K562 (cell line): ENCODE data around the gene S100A7A. TPM values are rescaled to one million over a fixed set of nuclear protein-coding genes. Genes with fewer than 3 reads are reported as not detected.

Source experiments
- ATAC-seq: fragments of 200-7000 bp; cut with Tn5 transposase; 3 replicates; pipeline ENCODE4 v1.9.1; 2020; ENCODE audit warnings: moderate library complexity
- BruUV-seq: library from RNA; stranded (reverse); fragments of 400-500 nt; replicated peaks from 2 replicates; lab custom pipeline; 2021; lab: Mats Ljungman, UMichigan
- CTCF ChIA-PET: fragments of 300-600 bp; formaldehyde crosslinking; extraction: SDS; loops from one replicate; lab custom pipeline; 2021; ENCODE audit warnings: low intra/inter-chr PET ratio; lab: Yijun Ruan, JAX
- POLR2A ChIA-PET: fragments of 300-600, 350-650 bp; sonication (Branson Sonifier 250); formaldehyde crosslinking; extraction: SDS; loops from one replicate; lab custom pipeline; 2021; ENCODE audit warnings: antibody characterized with exemption, inconsistent platforms; lab: Yijun Ruan, JAX
- DNase-seq, 4 experiments: peaks; one replicate each; pipeline versions ENCODE4 v3.0.0 to v3.0.0-alpha.2; 2011 to 2018; ENCODE audit warnings: low spot score in 3 of 4, mixed read lengths in 3 of 4; ENCODE audit errors: extremely low read depth in 1 of 4
- FAIRE-seq: peaks from 2 replicates; lab custom pipeline; 2011; peaks lifted over from hg19 to GRCh38; lab: Jason Lieb, UNC
- H2AFZ ChIP-seq: 2 replicates; pipeline ENCODE4 v1.6.0; 2011; ENCODE audit warnings: low read depth, low read length, control low read depth, inconsistent platforms
- H3K27ac ChIP-seq: fragments of 200-600 bp; 3 replicates; pipeline ENCODE4 v1.8.0; 2011; ENCODE audit warnings: low read depth, mild to moderate bottlenecking, control low read depth, inconsistent platforms, low read length, moderate library complexity, mixed read lengths; ENCODE audit errors: extremely low read depth
- H3K27me3 ChIP-seq, 2 experiments: fragments of 300-600 bp in 1 of 2; 2 replicates in 1 of 2; 3 replicates in 1 of 2; pipeline versions ENCODE4 v1.6.0 to v1.8.0; 2011; ENCODE audit warnings: inconsistent platforms in 2 of 2, low read length in 2 of 2, mild to moderate bottlenecking in 1 of 2, mixed read lengths in 1 of 2, moderate library complexity in 1 of 2; ENCODE audit not compliant: control insufficient read depth in 2 of 2, insufficient read depth in 2 of 2
- H3K36me3 ChIP-seq: fragments of 300-600 bp; 3 replicates; pipeline ENCODE4 v1.8.0; 2011; ENCODE audit warnings: mild to moderate bottlenecking, low read length, inconsistent platforms; ENCODE audit not compliant: control insufficient read depth, insufficient read depth
- H3K4me1 ChIP-seq, 2 experiments: fragments of 200-600 bp in 1 of 2; replicated peaks in 1 of 2; 2 replicates in 1 of 2; 3 replicates in 1 of 2; pipeline versions ENCODE4 v1.5.1 to v1.8.0; 2011; ENCODE audit warnings: inconsistent platforms in 2 of 2, low read length in 2 of 2, mild to moderate bottlenecking in 1 of 2, mixed read lengths in 1 of 2, moderate library complexity in 1 of 2; ENCODE audit not compliant: control insufficient read depth in 2 of 2, insufficient read depth in 2 of 2
- H3K4me2 ChIP-seq: 2 replicates; pipeline ENCODE4 v1.6.1; 2011; ENCODE audit warnings: low read length, control low read depth, inconsistent platforms, mixed read lengths; ENCODE audit not compliant: insufficient read depth
- H3K4me3 ChIP-seq: fragments of 200-600 bp; sonication (generic), shearing (Covaris generic); 2 replicates; pipeline ENCODE4 v1.5.1; 2016; ENCODE audit warnings: control low read depth, inconsistent platforms
- H3K79me2 ChIP-seq: fragments of 200-600 bp; 3 replicates; pipeline ENCODE4 v1.8.0; 2011; ENCODE audit warnings: low read length, inconsistent platforms; ENCODE audit not compliant: control insufficient read depth, insufficient read depth
- H3K9ac ChIP-seq, 2 experiments: 2 replicates each; pipeline versions ENCODE4 v1.6.0 to v1.6.1; 2011; ENCODE audit warnings: low read depth in 2 of 2, low read length in 2 of 2, control low read depth in 1 of 2, inconsistent platforms in 1 of 2, mild to moderate bottlenecking in 1 of 2, mixed read lengths in 1 of 2; ENCODE audit not compliant: insufficient read depth in 1 of 2
- H3K9me1 ChIP-seq: one replicate; pipeline ENCODE4 v1.6.0; 2011; ENCODE audit warnings: inconsistent platforms, mild to moderate bottlenecking, low read length, moderate library complexity; ENCODE audit not compliant: control insufficient read depth, insufficient read depth
- H3K9me3 ChIP-seq: replicated peaks from 2 replicates; pipeline ENCODE4 v1.5.1; 2011; ENCODE audit warnings: low read depth, low read length, inconsistent platforms; ENCODE audit not compliant: control insufficient read depth, insufficient read depth
- H4K20me1 ChIP-seq: replicated peaks from 2 replicates; pipeline ENCODE4 v1.6.1; 2011; ENCODE audit warnings: low read length, inconsistent platforms, mixed read lengths; ENCODE audit not compliant: control insufficient read depth, insufficient read depth
- ASH1L ChIP-seq: fragments of 450-650 bp; IDR thresholded peaks from 2 replicates; pipeline ENCODE4 v1.6.1; 2018; ENCODE audit warnings: borderline replicate concordance, mild to moderate bottlenecking, low read depth; ENCODE audit not compliant: partially characterized antibody
- ATF1 ChIP-seq, 2 experiments: fragments of 450-650 bp in 1 of 2; IDR thresholded peaks; 2 replicates each; pipeline ENCODE4 v1.6.1; 2016; ENCODE audit warnings: missing compliant biosample characterization in 1 of 2, missing genetic modification characterization in 1 of 2
- CBFA2T2 ChIP-seq: fragments of 450-650 bp; conservative IDR thresholded peaks from 2 replicates; pipeline ENCODE4 v1.6.1; 2017; ENCODE audit warnings: mild to moderate bottlenecking
- TAF7 ChIP-seq: fragments of 450-650 bp; IDR thresholded peaks from 2 replicates; pipeline ENCODE4 v1.6.1; 2016; ENCODE audit warnings: missing genetic modification characterization, missing compliant biosample characterization
- ZBED1 ChIP-seq: IDR thresholded peaks from 2 replicates; pipeline ENCODE4 v1.6.1; 2014
- ZFP1 ChIP-seq: fragments of 450-650 bp; formaldehyde crosslinking; IDR thresholded peaks from 2 replicates; pipeline ENCODE4 v1.4.0; 2020; ENCODE audit warnings: mild to moderate bottlenecking, mixed read lengths
- ZKSCAN8 ChIP-seq: fragments of 200-800 bp; sonication (Bioruptor generic); IDR thresholded peaks from 2 replicates; pipeline ENCODE4 v1.6.1; 2016; ENCODE audit warnings: missing genetic modification characterization, missing compliant biosample characterization
- WGBS: fragments of 100-300 bp; shearing (Covaris generic); methylation state at CpG from one replicate; pipeline ENCODE4 v1.1.6; 2016; ENCODE audit warnings: low coverage, mixed read lengths; ENCODE audit not compliant: insufficient coverage; ENCODE audit errors: missing lambda C conversion rate; 5-methylcytosine and 5-hydroxymethylcytosine counted together
- in situ Hi-C: fragments of 300-500 bp; cut with MboI; formaldehyde crosslinking; loops from 4 replicates; pipeline ENCODE4 v1.15.0; 2018; ENCODE audit warnings: inconsistent platforms, mixed read lengths
- intact Hi-C: fragments of 100-400 bp; cut with micrococcal nuclease; formaldehyde crosslinking; loops from 2 replicates; pipeline ENCODE4 v1.14.2; 2022
- polyA plus RNA-seq, 8 experiments: library from polyadenylated mRNA; depleted of rRNA in 4 of 8; stranded (reverse) in 5 of 8; unstranded in 3 of 8; fragments of >200 nt; fragmentation: Nextera tagmentation in 2 of 8; fragmentation: Illumina TruSeq in 1 of 8; extraction: Ambion mirVana in 2 of 8; extraction: Trizol in 1 of 8; gene quantifications; 2 replicates each; pipeline versions ENCODE4 v1.2.1 to v1.2.3, GENCODE V29; 2011 to 2014; ENCODE audit warnings: inconsistent platforms in 1 of 8, missing spikeins in 1 of 8
- total RNA-seq, 7 experiments: library from RNA; depleted of rRNA in 6 of 7; stranded (reverse); fragments of >200 nt in 6 of 7; fragmentation: Illumina TruSeq in 2 of 7; extraction: Trizol in 2 of 7; gene quantifications; 2 replicates each; pipeline versions ENCODE4 v1.2.1 to v1.2.3, GENCODE V29; 2011 to 2021; ENCODE audit warnings: low replicate concordance in 1 of 7
- TF ChIP-seq, protein P1 (sequence below): fragments of 250-450 bp; sonication (Bioruptor Pico); IDR thresholded peaks from 2 replicates; pipeline ENCODE4 v1.4.0; 2020

S100A7A gene
- total and polyA plus RNA-seq, 9 of the 15 experiments (the other 6 are each of a cell fraction or from before 2014, with no cell fraction given) = not detected

DNA sequence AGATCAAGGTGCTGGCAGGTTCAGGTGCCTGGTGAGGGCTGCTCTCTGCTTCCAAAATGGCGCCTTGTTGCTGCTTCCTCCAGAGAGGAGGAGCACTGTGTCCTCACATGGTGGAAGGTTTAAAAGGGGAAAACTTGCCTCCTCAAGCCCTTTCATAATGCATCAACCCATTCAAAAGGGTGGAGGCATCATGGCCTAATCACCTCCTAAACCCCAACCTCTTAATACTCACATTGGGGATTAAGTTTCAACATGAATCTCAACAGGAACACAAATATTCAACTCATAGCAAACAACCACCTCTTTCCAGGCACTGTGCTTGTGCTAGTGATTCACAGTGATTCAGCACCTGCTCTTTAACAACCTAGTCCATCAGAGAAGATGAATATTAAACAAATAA, 45.1 kb upstream of the S100A7A start:
- Histone ChIP-seq H3K4me2 (no peak overlapping the region), H3K27me3 (peaks cover 0 to 27% of the 10 kb centered on the region in 2 experiments; a peak in 4 of 5 replicates), H3K9me3 (no peaks in the 10 kb centered on the region), H3K9me1 (no peaks in the 10 kb centered on the region), H3K79me2 (no peaks in the 10 kb centered on the region), H3K4me3 (no peak overlapping the region), H3K9ac (no peak overlapping the region), H2AFZ (no peak overlapping the region), H3K27ac (no peak overlapping the region), H4K20me1 (no peaks in the 10 kb centered on the region), H3K36me3 (no peaks in the 10 kb centered on the region), H3K4me1 (no peaks in the 10 kb centered on the region)
- TF ChIP-seq, protein P1, sequence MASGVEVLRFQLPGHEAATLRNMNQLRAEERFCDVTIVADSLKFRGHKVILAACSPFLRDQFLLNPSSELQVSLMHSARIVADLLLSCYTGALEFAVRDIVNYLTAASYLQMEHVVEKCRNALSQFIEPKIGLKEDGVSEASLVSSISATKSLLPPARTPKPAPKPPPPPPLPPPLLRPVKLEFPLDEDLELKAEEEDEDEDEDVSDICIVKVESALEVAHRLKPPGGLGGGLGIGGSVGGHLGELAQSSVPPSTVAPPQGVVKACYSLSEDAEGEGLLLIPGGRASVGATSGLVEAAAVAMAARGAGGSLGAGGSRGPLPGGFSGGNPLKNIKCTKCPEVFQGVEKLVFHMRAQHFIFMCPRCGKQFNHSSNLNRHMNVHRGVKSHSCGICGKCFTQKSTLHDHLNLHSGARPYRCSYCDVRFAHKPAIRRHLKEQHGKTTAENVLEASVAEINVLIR = no peak
- no peak for TF ChIP-seq ZBED1
- no peak for TF ChIP-seq ZKSCAN8 (CRISPR knock-in tag)
- TF ChIP-seq TAF7 (tag) = no peak
- no peak for TF ChIP-seq ATF1 (CRISPR knock-in tag; IDR thresholded peaks at IDR 0.05)
- TF ChIP-seq ATF1 (tag; IDR thresholded peaks at IDR 0.05) = no peak
- TF ChIP-seq CBFA2T2 = no peak
- no peak for TF ChIP-seq ZFP1
- TF ChIP-seq ASH1L = no peak
- ChIA-PET POLR2A (no interaction called here), CTCF (no interaction called here)
- intact Hi-C loops = no loop called here
- in situ Hi-C loops = no loop called here
- DNase-seq (no peak), ATAC-seq (no peak), FAIRE-seq (no peak)
- no TSS peak for BruUV-seq
- 5% methylated on average over 1 of the region's 1 CpG for WGBS
